MM.1S (cell line): ENCODE data around the gene CTNNA1.

Experiments
- DNase-seq: peaks from one replicate; pipeline ENCODE4 v3.0.0-alpha.2; 2015
- H2AFZ ChIP-seq: fragments of 300-600 bp; sonication (generic); 2 replicates; pipeline ENCODE4 v1.6.0; 2016; ENCODE audit warnings: antibody characterized with exemption, low read length
- H3F3A ChIP-seq: fragments of 300-600 bp; sonication (generic); 2 replicates; pipeline ENCODE4 v1.6.1; 2016; ENCODE audit warnings: mild to moderate bottlenecking, antibody characterized with exemption, low read length, moderate library complexity, mixed read lengths; ENCODE audit not compliant: insufficient read depth
- H3K27ac ChIP-seq: fragments of 300-600 bp; sonication (generic); 2 replicates; pipeline ENCODE4 v1.5.1; 2016; ENCODE audit warnings: mild to moderate bottlenecking, low read length
- H3K27me3 ChIP-seq: fragments of 300-600 bp; sonication (generic); replicated peaks from 2 replicates; pipeline ENCODE4 v1.6.0; 2016; ENCODE audit warnings: low read length; ENCODE audit not compliant: insufficient read depth
- H3K36me3 ChIP-seq: fragments of 300-600 bp; sonication (generic); replicated peaks from 2 replicates; pipeline ENCODE4 v1.6.1; 2016; ENCODE audit warnings: mild to moderate bottlenecking, low read length, mixed read lengths; ENCODE audit not compliant: insufficient read depth
- H3K4me1 ChIP-seq: fragments of 300-600 bp; sonication (generic); 2 replicates; pipeline ENCODE4 v1.6.1; 2016; ENCODE audit warnings: low read length, mixed read lengths
- H3K4me2 ChIP-seq: fragments of 300-600 bp; sonication (generic); 2 replicates; pipeline ENCODE4 v1.6.0; 2016; ENCODE audit warnings: low read depth, low read length
- H3K4me3 ChIP-seq: fragments of 300-600 bp; sonication (generic); 2 replicates; pipeline ENCODE4 v1.5.1; 2016; ENCODE audit warnings: low read length, mixed read lengths
- H3K79me2 ChIP-seq: fragments of 300-600 bp; sonication (generic); 2 replicates; pipeline ENCODE4 v1.6.1; 2016; ENCODE audit warnings: mixed run types, low read length, mixed read lengths
- H3K9ac ChIP-seq: fragments of 300-600 bp; sonication (generic); 2 replicates; pipeline ENCODE4 v1.6.1; 2016; ENCODE audit warnings: low read length, mixed read lengths
- H3K9me2 ChIP-seq: fragments of 300-600 bp; sonication (generic); replicated peaks from 2 replicates; pipeline ENCODE4 v1.6.1; 2016; ENCODE audit warnings: mild to moderate bottlenecking, low read length, mixed read lengths; ENCODE audit not compliant: insufficient read depth
- H3K9me3 ChIP-seq: fragments of 300-600 bp; sonication (generic); replicated peaks from 2 replicates; pipeline ENCODE4 v1.6.1; 2016; ENCODE audit warnings: mild to moderate bottlenecking, low read length, mixed read lengths; ENCODE audit not compliant: insufficient read depth
- H4K20me1 ChIP-seq: fragments of 300-600 bp; sonication (generic); 2 replicates; pipeline ENCODE4 v1.6.1; 2016; ENCODE audit warnings: mild to moderate bottlenecking, low read length, moderate library complexity, mixed read lengths; ENCODE audit not compliant: insufficient read depth
- EZH2 ChIP-seq: fragments of 300-600 bp; sonication (generic); optimal IDR thresholded peaks from 2 replicates; pipeline ENCODE3; 2017; ENCODE audit warnings: low read depth, mild to moderate bottlenecking, antibody characterized with exemption, low read length, mixed read lengths
- EZH2phosphoT487 ChIP-seq: fragments of 300-600 bp; sonication (generic); IDR thresholded peaks from 2 replicates; pipeline ENCODE4 v1.6.1; 2018; ENCODE audit warnings: antibody characterized with exemption, low read length
- TF ChIP-seq, protein P1 (sequence below): fragments of 300-600 bp; sonication (generic); IDR thresholded peaks from 2 replicates; pipeline ENCODE4 v1.5.1; 2016; ENCODE audit warnings: antibody characterized with exemption, low read length, mixed read lengths

The CTNNA1 gene

DNA sequence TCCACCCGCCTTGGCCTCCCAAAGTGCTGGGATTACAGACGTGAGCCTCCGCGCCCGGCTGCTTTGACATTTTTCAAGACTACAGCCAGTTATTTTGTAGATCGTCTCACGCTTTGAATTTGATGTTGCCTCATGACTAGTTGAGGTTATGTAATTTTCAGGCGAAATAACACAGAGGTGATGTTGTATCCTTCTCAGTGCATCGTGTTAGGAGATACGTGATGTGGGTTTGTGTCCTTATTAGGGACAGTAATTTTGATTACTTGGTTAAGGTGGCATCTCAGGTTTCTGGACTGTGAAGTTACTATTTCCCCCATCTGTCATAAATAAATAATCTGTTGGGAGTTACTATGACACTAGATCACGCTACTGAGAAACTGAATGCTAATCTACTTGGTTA is 25.0 kb downstream of the CTNNA1 start:
- Histone ChIP-seq H3K9ac (no peak overlapping the region), H3K27ac (no peak overlapping the region), H2AFZ (no peak overlapping the region), H3K9me2 (no peaks in the 10 kb centered on the region), H3K9me3 (no peaks in the 10 kb centered on the region), H3K4me1 (peaks cover 2% of the 10 kb centered on the region), H3K27me3 (no peaks in the 10 kb centered on the region), H3F3A (no peaks in the 10 kb centered on the region), H3K4me3 (no peak overlapping the region), H3K36me3 (no peaks in the 10 kb centered on the region), H3K79me2 (peaks cover 47% of the 10 kb centered on the region), H3K4me2 (no peak overlapping the region), H4K20me1 (no peaks in the 10 kb centered on the region; the same call in 1 of the 2 replicates)
- TF ChIP-seq EZH2phosphoT487 = no peak
- TF ChIP-seq EZH2 = no peak
- TF ChIP-seq, protein P1, sequence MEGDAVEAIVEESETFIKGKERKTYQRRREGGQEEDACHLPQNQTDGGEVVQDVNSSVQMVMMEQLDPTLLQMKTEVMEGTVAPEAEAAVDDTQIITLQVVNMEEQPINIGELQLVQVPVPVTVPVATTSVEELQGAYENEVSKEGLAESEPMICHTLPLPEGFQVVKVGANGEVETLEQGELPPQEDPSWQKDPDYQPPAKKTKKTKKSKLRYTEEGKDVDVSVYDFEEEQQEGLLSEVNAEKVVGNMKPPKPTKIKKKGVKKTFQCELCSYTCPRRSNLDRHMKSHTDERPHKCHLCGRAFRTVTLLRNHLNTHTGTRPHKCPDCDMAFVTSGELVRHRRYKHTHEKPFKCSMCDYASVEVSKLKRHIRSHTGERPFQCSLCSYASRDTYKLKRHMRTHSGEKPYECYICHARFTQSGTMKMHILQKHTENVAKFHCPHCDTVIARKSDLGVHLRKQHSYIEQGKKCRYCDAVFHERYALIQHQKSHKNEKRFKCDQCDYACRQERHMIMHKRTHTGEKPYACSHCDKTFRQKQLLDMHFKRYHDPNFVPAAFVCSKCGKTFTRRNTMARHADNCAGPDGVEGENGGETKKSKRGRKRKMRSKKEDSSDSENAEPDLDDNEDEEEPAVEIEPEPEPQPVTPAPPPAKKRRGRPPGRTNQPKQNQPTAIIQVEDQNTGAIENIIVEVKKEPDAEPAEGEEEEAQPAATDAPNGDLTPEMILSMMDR = no peak
- DNase-seq = no peak

DNA sequence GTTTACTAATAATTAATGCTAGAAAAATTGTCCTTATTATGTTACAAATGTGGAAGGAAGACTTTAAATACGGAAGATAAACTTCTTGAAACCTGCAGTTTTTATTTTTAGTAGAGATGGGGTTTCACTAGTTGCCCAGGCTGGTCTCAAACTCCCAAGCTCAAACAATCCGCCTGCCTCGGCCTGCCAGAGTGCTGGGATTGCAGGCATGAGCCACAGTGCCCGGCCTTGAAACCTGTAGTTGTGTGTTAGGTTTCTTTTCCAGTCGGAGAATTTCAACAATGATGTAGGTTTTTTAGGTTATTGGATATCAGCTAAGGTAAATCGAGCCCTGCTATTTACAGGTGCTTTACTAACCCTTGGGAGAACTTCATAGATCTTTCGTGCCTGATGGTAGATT is 30.8 kb downstream of the CTNNA1 start:
- Histone ChIP-seq H3K79me2 (peaks cover 40% of the 10 kb centered on the region), H3K36me3 (no peaks in the 10 kb centered on the region), H3K27me3 (no peaks in the 10 kb centered on the region), H3K9me3 (no peaks in the 10 kb centered on the region), H3K9me2 (no peaks in the 10 kb centered on the region), H2AFZ (no peak overlapping the region), H3F3A (no peaks in the 10 kb centered on the region), H3K4me1 (peaks cover 23% of the 10 kb centered on the region), H4K20me1 (no peaks in the 10 kb centered on the region), H3K4me2 (peak overlapping the region; percentile 44; the same call in 1 of the 2 replicates), H3K27ac (peak overlapping the region; percentile 0; the same call in 1 of the 2 replicates), H3K9ac (no peak overlapping the region), H3K4me3 (no peak overlapping the region)
- DNase-seq = no peak
- TF ChIP-seq, protein P1 = no peak
- TF ChIP-seq EZH2 = no peak
- TF ChIP-seq EZH2phosphoT487 = no peak

DNA sequence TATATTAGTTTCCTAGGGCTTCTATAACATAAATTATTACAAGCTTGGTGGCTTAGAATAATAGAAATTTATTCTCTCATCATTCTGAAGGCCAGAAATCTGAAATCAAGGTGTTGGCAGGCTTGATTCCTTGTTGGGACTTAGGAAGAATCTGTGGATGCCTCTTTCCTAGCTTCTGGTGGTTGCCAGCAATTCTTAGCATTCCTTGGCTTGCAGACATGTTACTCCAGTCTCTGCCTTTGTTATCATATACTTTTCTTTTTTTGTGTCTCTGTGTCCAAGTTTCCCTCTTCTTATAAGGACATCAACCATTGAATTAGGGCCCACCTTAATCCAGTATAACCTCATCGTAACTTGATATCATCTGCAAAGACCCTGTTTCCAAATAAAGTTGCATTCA is 31.4 kb downstream of the CTNNA1 start:
- no peaks in the 10 kb centered on the region for H3K27me3 ChIP-seq
- no peaks in the 10 kb centered on the region for H3K9me2 ChIP-seq
- no peak overlapping the region for H3K4me3 ChIP-seq
- peaks cover 40% of the 10 kb centered on the region for H3K79me2 ChIP-seq
- DNase-seq = no peak
- H4K20me1 ChIP-seq = no peaks in the 10 kb centered on the region
- no peaks in the 10 kb centered on the region for H3F3A ChIP-seq
- no peaks in the 10 kb centered on the region for H3K9me3 ChIP-seq
- peak overlapping the region; percentile 44; the same call in 1 of the 2 replicates for H3K4me2 ChIP-seq
- no peak overlapping the region for H3K9ac ChIP-seq
- peaks cover 29% of the 10 kb centered on the region for H3K4me1 ChIP-seq
- H3K27ac ChIP-seq = no peak overlapping the region
- H3K36me3 ChIP-seq = no peaks in the 10 kb centered on the region
- no peak overlapping the region for H2AFZ ChIP-seq
- TF ChIP-seq EZH2 = no peak
- TF ChIP-seq, protein P1 = no peak
- no peak for TF ChIP-seq EZH2phosphoT487
